ENCODE results near the gene SEMA6A. TPM values are rescaled to one million over a fixed set of nuclear protein-coding genes. Genes with fewer than 3 reads are reported as not detected.

The SEMA6A gene
- total and polyA plus RNA-seq, 2 of the 13 experiments (the other 11 are each of a cell fraction or from before 2014, with no cell fraction given) = 5.1 to 6.5 TPM

DNA sequence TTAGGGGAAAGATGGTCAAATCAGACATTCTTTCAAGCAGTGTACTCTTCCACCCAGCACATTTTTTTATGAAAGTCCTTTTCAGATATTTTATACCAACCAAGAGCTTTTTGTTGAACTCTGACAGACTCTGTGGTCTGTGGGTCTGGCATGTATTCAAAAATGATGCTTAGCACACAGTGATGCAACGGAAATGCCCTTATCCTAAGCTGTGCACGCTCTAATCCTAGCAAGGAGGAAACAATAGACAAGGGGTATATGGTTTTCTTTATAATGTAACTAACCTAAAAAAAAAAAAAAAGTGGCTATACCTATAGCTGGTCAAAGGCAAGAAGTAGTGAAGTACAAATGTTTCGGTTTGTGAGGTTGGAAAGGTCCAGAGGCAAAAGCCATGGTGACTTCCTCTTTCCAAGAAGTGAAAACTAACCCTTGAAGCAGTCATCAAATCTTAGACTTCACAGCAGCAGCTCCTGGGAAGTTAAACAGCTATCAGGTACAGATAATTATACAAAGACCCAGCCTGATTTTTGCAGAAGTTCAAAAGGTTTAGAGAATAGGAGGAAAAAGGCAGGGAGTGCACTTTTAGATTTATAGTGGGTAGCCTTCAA, 82.5 kb downstream of the SEMA6A start:
- H3K4me2 ChIP-seq (ENCODE audit: low read depth, low read length) = no peak overlapping the region
- no peaks in the 10 kb centered on the region for H4K20me1 ChIP-seq (ENCODE audit: insufficient read depth, low read length)
- FAIRE-seq (no peak), ATAC-seq (no peak), DNase-seq (ENCODE audit: low spot score) (peak; percentile 26)
- 68% methylated on average over 3 of the region's 3 CpGs for WGBS (ENCODE audit: low lambda C conversion rate)
- intact Hi-C loops (cut with micrococcal nuclease; ENCODE audit: unreplicated experiment) (no loop called here), in situ Hi-C loops (cut with HindIII; ENCODE audit: extremely low pct_ligation_motif_present, low pct_unique_long_range_greater_than_20kb) (no loop called here)
- no peak overlapping the region for H3K4me3 ChIP-seq (replicated peaks in 1 of 3; ENCODE audit: insufficient read depth in 1 of 3, low read depth in 2 of 3, low read length in 3 of 3)
- peaks cover 1 to 14% of the 10 kb centered on the region in 2 experiments; a peak in 2 of 5 replicates for H3K36me3 ChIP-seq (replicated peaks in 1 of 2; ENCODE audit: control insufficient read depth in 1 of 2, insufficient read depth in 2 of 2, low read length in 2 of 2)
- H2AFZ ChIP-seq (ENCODE audit: low read length) = no peak overlapping the region
- POLR2A ChIA-PET = no interaction called here
- H3K79me2 ChIP-seq (ENCODE audit: insufficient read depth, low read length) = no peaks in the 10 kb centered on the region
- H3K4me1 ChIP-seq (ENCODE audit: insufficient read depth, low read length) = no peaks in the 10 kb centered on the region; the same call in 1 of the 2 replicates
- peaks cover 0 to 1% of the 10 kb centered on the region in 2 experiments; a peak in 1 of 5 replicates for H3K27me3 ChIP-seq (ENCODE audit: control insufficient read depth in 1 of 2, insufficient read depth in 2 of 2, low read length in 2 of 2)
- no TSS peak for BruUV-seq (replicated peaks)
- H3K9ac ChIP-seq (ENCODE audit: insufficient read depth, low read depth, low read length) = no peak overlapping the region
- no peak for TF ChIP-seq PRDM10 (CRISPR knock-in tag; IDR thresholded peaks at IDR 0.05; ENCODE audit: low read depth)
- no peak for TF ChIP-seq ZNF282 (IDR thresholded peaks at IDR 0.05; ENCODE audit: partially characterized antibody)
- no peak for TF ChIP-seq ATAD3A (CRISPR knock-in tag; IDR thresholded peaks at IDR 0.05)
- no peak for TF ChIP-seq ZNF331 (CRISPR knock-in tag; IDR thresholded peaks at IDR 0.05)
- 0 out of 2 replicates have a peak, but pooled peaks have one; percentile 3 for TF ChIP-seq CEBPB (IDR thresholded peaks at IDR 0.05; ENCODE audit: borderline replicate concordance, low read depth, low read length)
- no peak for TF ChIP-seq SP2 (CRISPR knock-in tag; IDR thresholded peaks at IDR 0.05)
- H3K27ac ChIP-seq (ENCODE audit: extremely low read length, insufficient read depth, low read length) = no peak overlapping the region
- H3K9me3 ChIP-seq (ENCODE audit: low read length) = no peaks in the 10 kb centered on the region
- CTCF ChIA-PET (ENCODE audit: low intra/inter-chr PET ratio, low total read pairs) = no interaction called here

All from HepG2 (cell line).